Neural progenitor cell (in vitro differentiated cells): ENCODE measurements around the gene DNAH3. TPM values are rescaled to one million over a fixed set of nuclear protein-coding genes. Genes with fewer than 3 reads are reported as not detected.
"Not testable (repeated sequence)": the region's sequence is repeated elsewhere in the genome, so short reads cannot be mapped to it uniquely, and the experiment has no call there.

Experiments
- DNase-seq: peaks from one replicate; pipeline ENCODE4 v3.0.0-alpha.2; 2016; ENCODE audit warnings: low spot score
- H2AFZ ChIP-seq: fragments of 200-600 bp; sonication (generic); replicated peaks from 2 replicates; pipeline ENCODE4 v1.6.1; 2016; ENCODE audit warnings: antibody characterized with exemption
- H3F3A ChIP-seq: fragments of 200-600 bp; sonication (generic); 2 replicates; pipeline ENCODE4 v1.6.1; 2016; ENCODE audit warnings: antibody characterized with exemption, low read depth
- H3K27ac ChIP-seq: fragments of 200-600 bp; sonication (generic); 2 replicates; pipeline ENCODE4 v1.5.1; 2016; ENCODE audit warnings: mild to moderate bottlenecking
- H3K27me3 ChIP-seq: fragments of 200-600 bp; sonication (generic); 2 replicates; pipeline ENCODE4 v1.6.1; 2016; ENCODE audit warnings: mild to moderate bottlenecking, moderate library complexity
- H3K36me3 ChIP-seq: fragments of 200-600 bp; sonication (generic); 2 replicates; pipeline ENCODE4 v1.5.1; 2016
- H3K4me1 ChIP-seq: fragments of 200-600 bp; sonication (generic); 2 replicates; pipeline ENCODE4 v1.6.1; 2016; ENCODE audit warnings: mixed run types
- H3K4me2 ChIP-seq: fragments of 200-600 bp; sonication (generic); 2 replicates; pipeline ENCODE4 v1.6.1; 2016
- H3K4me3 ChIP-seq: fragments of 200-600 bp; sonication (generic); 2 replicates; pipeline ENCODE4 v1.5.1; 2016
- H3K79me2 ChIP-seq: fragments of 200-600 bp; sonication (generic); 2 replicates; pipeline ENCODE4 v1.6.1; 2016; ENCODE audit warnings: low read depth
- H3K9ac ChIP-seq: fragments of 200-600 bp; sonication (generic); 2 replicates; pipeline ENCODE4 v1.6.1; 2016
- H3K9me3 ChIP-seq: fragments of 200-600 bp; sonication (generic); 2 replicates; pipeline ENCODE4 v1.5.1; 2016; ENCODE audit warnings: low read depth
- H4K20me1 ChIP-seq: fragments of 200-600 bp; sonication (generic); 2 replicates; pipeline ENCODE4 v1.6.1; 2016; ENCODE audit warnings: low read depth
- H3K27ac Mint-ChIP-seq: 3 replicates; pipeline ENCODE4 v1.8.0; 2021; ENCODE audit warnings: mixed read lengths
- H3K27me3 Mint-ChIP-seq: 2 replicates; pipeline ENCODE4 v1.8.0; 2022; ENCODE audit warnings: low read depth, mild to moderate bottlenecking, inconsistent platforms, moderate library complexity, mixed read lengths; ENCODE audit not compliant: insufficient read depth
- H3K36me3 Mint-ChIP-seq: 3 replicates; pipeline ENCODE4 v1.8.0; 2021; ENCODE audit warnings: mixed read lengths
- H3K4me1 Mint-ChIP-seq: 3 replicates; pipeline ENCODE4 v1.8.0; 2021; ENCODE audit warnings: mixed read lengths
- H3K4me3 Mint-ChIP-seq: 3 replicates; pipeline ENCODE4 v1.8.0; 2021; ENCODE audit warnings: mild to moderate bottlenecking, moderate library complexity, mixed read lengths
- H3K9me3 Mint-ChIP-seq: 3 replicates; pipeline ENCODE4 v1.8.0; 2020; ENCODE audit warnings: mixed read lengths
- CTCF ChIP-seq: fragments of 200-600 bp; sonication (generic); IDR thresholded peaks from 2 replicates; pipeline ENCODE4 v1.5.1; 2017; ENCODE audit warnings: antibody characterized with exemption, mild to moderate bottlenecking
- EZH2 ChIP-seq: fragments of 200-600 bp; sonication (generic); IDR thresholded peaks from 2 replicates; pipeline ENCODE4 v1.6.1; 2017; ENCODE audit warnings: antibody characterized with exemption, mild to moderate bottlenecking, moderate library complexity
- EZH2phosphoT487 ChIP-seq: fragments of 200-600 bp; sonication (generic); IDR thresholded peaks from 2 replicates; pipeline ENCODE4 v1.6.1; 2017; ENCODE audit warnings: antibody characterized with exemption
- total RNA-seq: library from RNA; depleted of rRNA; stranded (reverse); fragments of >200 nt; gene quantifications from 2 replicates; pipeline ENCODE4 v1.2.3, GENCODE V29; 2015; ENCODE audit warnings: low replicate concordance

Gene DNAH3
- total RNA-seq, 1 donor from 2014 or later = 0.92 TPM

GRCh38 chr16:21175397-21175796 lies 24.8 kb upstream of the DNAH3 start:
- Histone ChIP-seq H3K9me3 (no peaks in the 10 kb centered on the region), H2AFZ (no peak overlapping the region), H3K27me3 (no peaks in the 10 kb centered on the region), H3K4me2 (no peak overlapping the region), H3K79me2 (no peaks in the 10 kb centered on the region), H4K20me1 (no peaks in the 10 kb centered on the region), H3K27ac (no peak overlapping the region), H3K36me3 (no peaks in the 10 kb centered on the region), H3K4me3 (no peak overlapping the region), H3F3A (no peaks in the 10 kb centered on the region), H3K9ac (no peak overlapping the region), H3K4me1 (no peaks in the 10 kb centered on the region)
- Mint-ChIP-seq H3K27ac (no peak overlapping the region), H3K36me3 (peaks cover 14% of the 10 kb centered on the region), H3K4me3 (no peak overlapping the region), H3K9me3 (no peaks in the 10 kb centered on the region), H3K4me1 (no peaks in the 10 kb centered on the region), H3K27me3 (no peaks in the 10 kb centered on the region)
- TF ChIP-seq EZH2phosphoT487 (no peak), EZH2 (no peak), CTCF (no peak)
- no peak for DNase-seq

GRCh38 chr16:21172650-21173049 lies 22.0 kb upstream of the DNAH3 start:
- H3K36me3 Mint-ChIP-seq = peaks cover 11% of the 10 kb centered on the region
- Histone ChIP-seq H3K4me2 (no peak overlapping the region), H4K20me1 (peaks cover 7% of the 10 kb centered on the region), H3F3A (peaks cover 3% of the 10 kb centered on the region), H3K4me1 (no peaks in the 10 kb centered on the region), H3K27me3 (no peaks in the 10 kb centered on the region), H3K79me2 (no peaks in the 10 kb centered on the region), H3K9me3 (no peaks in the 10 kb centered on the region), H3K9ac (no peak overlapping the region), H2AFZ (no peak overlapping the region), H3K4me3 (no peak overlapping the region), H3K36me3 (no peaks in the 10 kb centered on the region), H3K27ac (no peak overlapping the region)
- H3K4me3 Mint-ChIP-seq = no peak overlapping the region
- no peak overlapping the region for H3K27ac Mint-ChIP-seq
- TF ChIP-seq CTCF = no peak
- TF ChIP-seq EZH2phosphoT487 = no peak
- TF ChIP-seq EZH2 = no peak
- no peak for DNase-seq
- no peaks in the 10 kb centered on the region for H3K4me1 Mint-ChIP-seq
- H3K9me3 Mint-ChIP-seq = no peaks in the 10 kb centered on the region
- no peaks in the 10 kb centered on the region for H3K27me3 Mint-ChIP-seq

GRCh38 chr16:21170116-21170515 lies 19.5 kb upstream of the DNAH3 start:
- H3F3A ChIP-seq, H3K4me1 ChIP-seq, H3K36me3 Mint-ChIP-seq, H3K9me3 Mint-ChIP-seq, H3K4me3 ChIP-seq, H2AFZ ChIP-seq, DNase-seq, H3K27ac ChIP-seq, H3K27me3 ChIP-seq, H3K27me3 Mint-ChIP-seq, H3K9ac ChIP-seq, H3K9me3 ChIP-seq, H3K27ac Mint-ChIP-seq, H3K4me1 Mint-ChIP-seq, H3K4me3 Mint-ChIP-seq, H3K4me2 ChIP-seq, H3K36me3 ChIP-seq, H3K79me2 ChIP-seq: not testable (repeated sequence)
- peaks cover 15% of the 10 kb centered on the region for H4K20me1 ChIP-seq

GRCh38 chr16:21169249-21169981 lies 18.8 kb upstream of the DNAH3 start:
- no peak overlapping the region for H2AFZ ChIP-seq
- H3K9me3 ChIP-seq = no peaks in the 10 kb centered on the region
- H3K36me3 ChIP-seq = no peaks in the 10 kb centered on the region
- no peaks in the 10 kb centered on the region for H3K27me3 ChIP-seq
- H3K79me2 ChIP-seq = no peaks in the 10 kb centered on the region
- TF ChIP-seq EZH2phosphoT487 = no peak
- TF ChIP-seq EZH2 = no peak
- no peak for TF ChIP-seq CTCF
- H3K4me1 Mint-ChIP-seq = no peaks in the 10 kb centered on the region
- no peak overlapping the region for H3K4me3 Mint-ChIP-seq
- H3K4me2 ChIP-seq = no peak overlapping the region
- no peak overlapping the region for H3K27ac Mint-ChIP-seq
- no peaks in the 10 kb centered on the region for H3K27me3 Mint-ChIP-seq
- no peak overlapping the region for H3K4me3 ChIP-seq
- H3K36me3 Mint-ChIP-seq = peaks cover 7% of the 10 kb centered on the region
- H3F3A ChIP-seq = peaks cover 3% of the 10 kb centered on the region
- no peak overlapping the region for H3K27ac ChIP-seq
- no peaks in the 10 kb centered on the region for H3K9me3 Mint-ChIP-seq
- H4K20me1 ChIP-seq = peaks cover 15% of the 10 kb centered on the region
- DNase-seq = no peak
- no peak overlapping the region for H3K9ac ChIP-seq
- no peaks in the 10 kb centered on the region for H3K4me1 ChIP-seq
